HCT116 (cell line): Measurements from ENCODE around the gene ELAVL3. TPM values are rescaled to one million over a fixed set of nuclear protein-coding genes. Genes with fewer than 3 reads are reported as not detected.
"Not testable (repeated sequence)": the region's sequence is repeated elsewhere in the genome, so short reads cannot be mapped to it uniquely, and the experiment has no call there.

Experiments used
- ATAC-seq: fragments of 200-7000 bp; cut with Tn5 transposase; 2 replicates; pipeline ENCODE4 v1.9.1; 2020; ENCODE audit warnings: mild to moderate bottlenecking, moderate library complexity
- BruUV-seq: library from RNA; stranded (reverse); fragments of 400-500 nt; replicated peaks from 2 replicates; lab custom pipeline; 2021; lab: Mats Ljungman, UMichigan
- CTCF ChIA-PET: fragments of 300-600 bp; sonication (Branson Sonifier 250); formaldehyde crosslinking; loops from one replicate; lab custom pipeline; 2021; ENCODE audit warnings: antibody characterized with exemption; lab: Charles Lee
- POLR2A ChIA-PET: fragments of 300-600, 350-600 bp; sonication (Branson Sonifier 250); formaldehyde crosslinking; loops from one replicate; lab custom pipeline; 2021; ENCODE audit warnings: antibody characterized with exemption; lab: Charles Lee
- RAD21 ChIA-PET, 2 experiments: fragments of 300-600 bp; sonication (Branson Sonifier 250); formaldehyde crosslinking; loops; one replicate each; lab custom pipeline; 2023; ENCODE audit warnings: low total read pairs in 2 of 2; ENCODE audit not compliant: uncharacterized antibody in 2 of 2, unreplicated experiment in 2 of 2, low non-redundant PET in 1 of 2; lab: Charles Lee
- DNase-seq: peaks from one replicate; pipeline ENCODE4 v3.0.0-alpha.2; 2010; ENCODE audit warnings: low read depth, low spot score
- H2AFZ ChIP-seq: fragments of 200-600 bp; shearing (Covaris generic), sonication (generic); 2 replicates; pipeline ENCODE4 v1.6.1; 2017; ENCODE audit warnings: low read depth, mixed run types, mixed read lengths, antibody characterized with exemption, low read length; ENCODE audit not compliant: poor library complexity, severe bottlenecking
- H3K27ac ChIP-seq: 2 replicates; pipeline ENCODE4 v1.5.1; 2012; ENCODE audit warnings: low read depth, low read length
- H3K27me3 ChIP-seq: fragments of 200-600 bp; sonication (generic); 2 replicates; pipeline ENCODE4 v1.6.1; 2016; ENCODE audit warnings: mixed run types, low read length, mixed read lengths; ENCODE audit not compliant: insufficient read depth
- H3K36me3 ChIP-seq, 2 experiments: fragments of 200-500 bp in 1 of 2; fragments of 200-600 bp in 1 of 2; sonication (Bioruptor generic) in 1 of 2; sonication (generic) in 1 of 2; 2 replicates each; pipeline versions ENCODE4 v1.5.1 to v1.6.1; 2014 to 2016; ENCODE audit warnings: low read length in 2 of 2, inconsistent platforms in 1 of 2, mixed read lengths in 1 of 2, mixed run types in 1 of 2; ENCODE audit not compliant: insufficient read depth in 2 of 2, control insufficient read depth in 1 of 2
- H3K4me1 ChIP-seq, 2 experiments: fragments of 200-600 bp in 1 of 2; sonication (generic) in 1 of 2; 2 replicates each; pipeline versions ENCODE4 v1.5.1 to v1.6.1; 2012 to 2017; ENCODE audit warnings: low read length in 2 of 2, inconsistent platforms in 1 of 2, mild to moderate bottlenecking in 1 of 2, mixed read lengths in 1 of 2, mixed run types in 1 of 2, moderate library complexity in 1 of 2; ENCODE audit not compliant: insufficient read depth in 2 of 2, control insufficient read depth in 1 of 2
- H3K4me2 ChIP-seq: fragments of 200-600 bp; sonication (generic); 2 replicates; pipeline ENCODE4 v1.6.1; 2017; ENCODE audit warnings: mixed run types, low read length, mixed read lengths
- H3K4me3 ChIP-seq, 2 experiments: fragments of 200-600 bp in 1 of 2; sonication (generic) in 1 of 2; replicated peaks in 1 of 2; 2 replicates each; pipeline ENCODE4 v1.5.1; 2011 to 2016; ENCODE audit warnings: low read length in 2 of 2, control low read depth in 1 of 2, low read depth in 1 of 2, mild to moderate bottlenecking in 1 of 2, mixed read lengths in 1 of 2, mixed run types in 1 of 2
- H3K79me2 ChIP-seq: fragments of 200-600 bp; sonication (generic); 2 replicates; pipeline ENCODE4 v1.6.1; 2017; ENCODE audit warnings: mild to moderate bottlenecking, mixed run types, low read length, moderate library complexity, mixed read lengths; ENCODE audit not compliant: insufficient read depth
- H3K9ac ChIP-seq: fragments of 200-600 bp; sonication (generic); 2 replicates; pipeline ENCODE4 v1.6.1; 2016; ENCODE audit warnings: low read length, mixed read lengths
- H3K9me2 ChIP-seq: fragments of 200-600 bp; sonication (generic), shearing (Covaris generic); 2 replicates; pipeline ENCODE4 v1.6.1; 2017; ENCODE audit warnings: mixed run types, mild to moderate bottlenecking, moderate library complexity; ENCODE audit not compliant: insufficient read depth
- H3K9me3 ChIP-seq, 2 experiments: fragments of 200-500 bp in 1 of 2; fragments of 200-600 bp in 1 of 2; sonication (Bioruptor generic) in 1 of 2; sonication (generic) in 1 of 2; 2 replicates each; pipeline ENCODE4 v1.6.1; 2014 to 2017; ENCODE audit warnings: low read length in 2 of 2, mixed read lengths in 2 of 2, inconsistent platforms in 1 of 2, low read depth in 1 of 2, mild to moderate bottlenecking in 1 of 2, mixed run types in 1 of 2, moderate library complexity in 1 of 2; ENCODE audit not compliant: control insufficient read depth in 1 of 2, insufficient read depth in 1 of 2
- H4K20me1 ChIP-seq: fragments of 200-600 bp; sonication (generic), shearing (Covaris generic); 2 replicates; pipeline ENCODE4 v1.6.1; 2017; ENCODE audit warnings: mixed run types, mild to moderate bottlenecking, moderate library complexity; ENCODE audit not compliant: insufficient read depth
- CTCF ChIP-seq, 3 experiments: fragments of 200-600 bp in 1 of 3; sonication (generic) in 1 of 3; IDR thresholded peaks in 2 of 3; conservative IDR thresholded peaks in 1 of 3; 2 replicates each; pipeline ENCODE4 v1.5.1; 2012 to 2017; ENCODE audit warnings: low read depth in 2 of 3, low read length in 2 of 3, antibody characterized with exemption in 1 of 3, borderline replicate concordance in 1 of 3, control low read depth in 1 of 3, mild to moderate bottlenecking in 1 of 3, mixed read lengths in 1 of 3, mixed run types in 1 of 3, moderate library complexity in 1 of 3; ENCODE audit not compliant: insufficient read depth in 1 of 3
- ZBTB33 ChIP-seq: IDR thresholded peaks from 2 replicates; pipeline ENCODE4 v1.6.1; 2011; ENCODE audit warnings: mild to moderate bottlenecking, low read length, moderate library complexity; ENCODE audit not compliant: insufficient replicate concordance; ENCODE audit errors: extremely low read depth
- intact Hi-C: fragments of 100-400 bp; cut with micrococcal nuclease; formaldehyde crosslinking; loops from 2 replicates; pipeline ENCODE4 v1.10.0; 2022
- total RNA-seq: library from RNA; stranded (reverse); gene quantifications from one replicate; pipeline ENCODE4 v1.2.1, GENCODE V29; 2021; ENCODE audit not compliant: unreplicated experiment

The ELAVL3 gene
- total RNA-seq, 1 experiment from 2014 or later, result 0.05 TPM

GRCh38 chr19:11460207-11460606 lies 20.6 kb downstream of the ELAVL3 start:
- ChIA-PET RAD21 (no interaction called here), CTCF (no interaction called here), POLR2A (no interaction called here)
- DNase-seq (no peak), ATAC-seq (peak; percentile 60)
- Histone ChIP-seq H3K36me3 (no peaks in the 10 kb centered on the region), H3K4me1 (no peaks in the 10 kb centered on the region), H4K20me1 (no peaks in the 10 kb centered on the region), H3K9ac (no peak overlapping the region), H3K79me2 (no peaks in the 10 kb centered on the region), H2AFZ (no peak overlapping the region), H3K9me3 (no peaks in the 10 kb centered on the region; a peak in 1 of 4 replicates), H3K27ac (no peak overlapping the region), H3K4me3 (no peak overlapping the region), H3K4me2 (no peak overlapping the region), H3K27me3 (no peaks in the 10 kb centered on the region), H3K9me2 (no peaks in the 10 kb centered on the region)
- intact Hi-C loops, result no loop called here
- BruUV-seq, result no TSS peak
- TF ChIP-seq ZBTB33 (no peak), CTCF (IDR thresholded peaks at IDR 0.05 in 2 of 3, conservative IDR thresholded peaks at IDR 0.05 in 1 of 3; ENCODE audit: borderline replicate concordance in 1 of 3, insufficient read depth in 1 of 3, low read depth in 2 of 3, low read length in 2 of 3) (peak; percentile 26 to 66 (median 53); a peak in 5 of 6 replicates)

GRCh38 chr19:11458912-11459311 lies 21.9 kb downstream of the ELAVL3 start:
- H3K27ac ChIP-seq, H3K79me2 ChIP-seq, H3K36me3 ChIP-seq, H2AFZ ChIP-seq, DNase-seq, H3K4me1 ChIP-seq, H3K4me3 ChIP-seq, CTCF ChIA-PET, H4K20me1 ChIP-seq, RAD21 ChIA-PET, H3K9me2 ChIP-seq, intact Hi-C loops, H3K27me3 ChIP-seq, BruUV-seq, H3K4me2 ChIP-seq, ATAC-seq, POLR2A ChIA-PET, H3K9ac ChIP-seq, H3K9me3 ChIP-seq: not testable (repeated sequence)
